ENCODE data around the gene THTPA.
A peak's percentile ranks its signal among the peaks of the same experiment; 100 is the strongest.
"Not testable (repeated sequence)": the region's sequence is repeated elsewhere in the genome, so short reads cannot be mapped to it uniquely, and the experiment has no call there.

THTPA gene

DNA sequence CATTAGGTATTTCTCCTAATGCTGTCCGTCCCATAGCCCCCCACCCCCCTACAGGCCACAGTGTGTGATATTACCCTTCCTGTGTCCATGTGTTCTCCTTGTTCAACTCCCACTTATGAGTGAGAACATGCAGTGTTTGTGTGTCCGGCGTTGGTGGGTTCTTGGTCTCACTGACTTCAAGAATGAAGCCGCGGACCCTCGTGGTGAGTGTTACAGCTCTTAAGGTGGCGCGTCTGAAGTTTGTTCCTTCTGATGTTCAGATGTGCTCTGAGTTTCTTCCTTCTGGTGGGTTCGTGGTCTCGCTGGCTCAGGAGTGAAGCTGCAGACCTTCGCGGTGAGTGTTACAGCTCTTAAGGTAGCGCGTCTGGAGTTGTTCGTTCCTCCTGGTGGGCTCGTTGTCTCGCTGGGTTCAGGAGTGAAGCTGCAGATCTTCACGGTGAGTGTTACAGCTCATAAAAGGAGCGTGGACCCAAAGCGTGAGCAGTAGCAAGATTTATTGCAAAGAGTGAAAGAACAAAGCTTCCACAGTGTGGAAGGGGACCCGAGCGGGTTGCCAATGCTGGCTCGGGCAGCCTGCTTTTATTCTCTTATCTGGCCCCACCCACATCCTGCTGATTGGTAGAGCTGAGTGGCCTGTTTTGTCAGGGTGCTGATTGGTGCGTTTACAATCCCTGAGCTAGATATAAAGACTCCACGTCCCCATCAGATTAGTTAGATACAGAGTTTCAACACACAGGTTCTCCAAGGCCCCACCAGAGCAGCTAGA, 27.9 kb downstream of the THTPA start:
- not testable (repeated sequence) for DNase-seq (ENCODE audit: low read depth)

DNA sequence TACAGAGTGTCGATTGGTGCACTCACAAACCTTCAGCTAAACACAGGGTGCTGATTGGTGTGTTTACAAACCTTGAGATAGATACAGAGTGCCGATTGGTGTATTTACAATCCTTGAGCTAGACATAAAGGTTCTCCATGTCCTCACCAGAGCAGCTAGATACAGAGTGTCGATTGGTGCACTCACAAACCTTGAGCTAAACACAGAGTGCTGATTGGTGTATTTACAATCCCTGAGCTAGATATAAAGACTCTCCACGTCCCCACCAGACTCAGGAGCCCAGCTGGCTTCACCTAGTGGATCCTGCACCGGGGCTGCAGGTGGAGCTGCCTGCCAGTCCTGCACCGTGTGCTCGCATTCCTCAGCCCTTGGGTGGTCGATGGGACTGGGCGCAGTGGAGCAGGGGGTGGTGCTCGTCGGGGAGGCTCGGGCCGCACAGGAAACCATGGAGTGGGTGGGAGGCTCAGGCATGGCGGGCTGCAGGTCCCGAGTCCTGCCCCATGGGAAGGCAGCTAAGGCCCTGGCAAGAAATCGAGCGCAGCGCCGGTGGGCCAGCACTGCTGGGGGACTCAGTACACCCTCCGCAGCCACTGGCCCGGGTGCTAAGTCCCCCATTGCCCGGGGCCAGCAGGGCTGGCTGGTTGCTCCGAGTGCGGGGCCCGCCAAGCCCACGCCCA, 28.6 kb downstream of the THTPA start:
- DNase-seq (ENCODE audit: low read depth) = not testable (repeated sequence)

DNA sequence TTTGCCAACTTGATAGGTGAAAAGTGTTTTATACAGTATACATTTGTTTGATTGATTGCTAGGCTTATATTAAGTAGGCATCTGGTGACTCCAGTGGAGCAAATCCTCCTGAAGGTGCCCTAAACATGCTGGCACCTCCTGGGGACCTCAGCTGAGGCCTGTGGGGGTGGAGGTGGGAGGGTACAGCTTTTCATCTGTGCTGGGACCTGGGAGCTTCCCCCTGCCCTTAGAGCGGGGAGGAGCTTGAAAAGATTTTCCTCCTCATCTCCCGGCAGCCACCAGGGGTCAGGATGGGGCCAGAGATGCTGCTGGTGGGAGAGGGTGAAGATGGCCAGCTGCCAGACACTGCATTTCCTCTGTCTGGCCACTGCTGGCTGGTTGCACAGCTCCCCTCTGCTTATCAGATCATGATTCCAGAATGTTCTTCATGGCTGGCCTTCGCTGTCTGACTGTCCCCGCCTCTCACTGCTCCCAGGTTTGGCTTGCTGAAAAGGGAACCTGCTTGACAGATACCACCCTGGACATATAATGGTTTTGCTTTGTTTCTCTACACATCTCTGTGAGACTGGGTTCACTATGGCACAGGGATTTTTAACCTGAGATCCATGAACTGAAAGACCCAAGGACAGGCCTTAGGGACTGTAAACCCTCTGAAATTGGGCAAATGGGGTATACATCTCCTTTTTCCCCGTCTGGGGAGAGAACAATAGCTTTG, 33.0 kb downstream of the THTPA start:
- DNase-seq (ENCODE audit: low read depth) = peak; percentile 60

DNA sequence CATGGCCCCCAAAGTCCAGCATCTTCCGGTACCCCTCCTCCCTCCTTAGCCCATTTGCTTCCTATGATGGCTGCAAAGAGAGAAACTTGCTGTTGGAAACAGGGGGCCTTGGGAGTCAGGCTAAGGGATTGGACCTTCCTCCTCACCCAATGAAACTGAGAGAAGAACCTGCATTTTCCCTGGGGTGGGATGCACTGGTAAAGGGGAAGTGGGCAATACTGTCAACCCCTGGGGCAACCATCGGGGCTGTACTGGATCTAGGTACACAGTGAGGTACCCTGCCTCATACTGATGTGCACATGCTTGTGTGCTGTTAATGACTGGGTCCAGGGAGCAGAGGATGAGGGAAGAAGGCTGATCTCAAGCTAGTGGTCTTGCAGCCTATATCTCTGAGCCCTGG, 33.5 kb downstream of the THTPA start:
- DNase-seq (ENCODE audit: low read depth) = no peak

DNA sequence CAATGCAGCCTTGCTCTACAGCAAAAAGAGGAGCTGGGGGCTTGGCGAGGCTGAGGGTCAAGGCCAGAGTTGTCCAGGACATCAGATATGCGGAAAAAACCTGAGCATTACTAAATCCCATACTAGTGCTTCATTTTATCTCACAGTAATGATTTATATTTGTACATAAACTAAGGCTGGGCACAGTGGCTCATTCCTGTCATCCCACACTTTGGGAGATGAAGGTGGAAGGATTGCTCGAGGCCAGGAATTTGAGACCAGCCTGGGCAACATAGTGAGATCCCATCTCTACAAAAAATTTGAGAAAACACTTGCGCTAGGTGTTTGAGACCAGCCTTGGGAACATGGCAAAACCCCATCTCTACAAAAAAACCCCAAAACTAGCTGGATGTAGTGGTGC, 34.1 kb downstream of the THTPA start:
- no peak for DNase-seq (ENCODE audit: low read depth)

DNA sequence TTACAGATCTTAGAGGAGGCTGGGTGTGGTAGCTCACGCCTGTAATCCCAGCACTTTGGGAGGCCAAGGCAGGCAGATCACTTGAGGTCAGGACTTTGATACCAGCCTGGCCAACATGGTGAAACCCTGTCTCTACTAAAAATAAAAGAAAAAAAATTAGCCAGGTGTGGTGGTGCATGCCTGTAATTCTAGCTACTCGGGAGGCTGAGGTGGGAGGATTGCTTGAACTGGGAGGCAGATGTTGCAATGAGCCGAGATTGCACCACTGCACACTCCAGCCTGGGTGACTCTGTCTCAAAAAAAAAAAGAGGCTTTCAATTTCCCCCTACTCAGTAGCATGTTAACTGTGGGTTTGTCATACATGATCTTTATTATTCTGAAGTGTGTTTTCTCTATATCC, 38.1 kb downstream of the THTPA start:
- DNase-seq (ENCODE audit: low read depth) = not testable (repeated sequence)

DNA sequence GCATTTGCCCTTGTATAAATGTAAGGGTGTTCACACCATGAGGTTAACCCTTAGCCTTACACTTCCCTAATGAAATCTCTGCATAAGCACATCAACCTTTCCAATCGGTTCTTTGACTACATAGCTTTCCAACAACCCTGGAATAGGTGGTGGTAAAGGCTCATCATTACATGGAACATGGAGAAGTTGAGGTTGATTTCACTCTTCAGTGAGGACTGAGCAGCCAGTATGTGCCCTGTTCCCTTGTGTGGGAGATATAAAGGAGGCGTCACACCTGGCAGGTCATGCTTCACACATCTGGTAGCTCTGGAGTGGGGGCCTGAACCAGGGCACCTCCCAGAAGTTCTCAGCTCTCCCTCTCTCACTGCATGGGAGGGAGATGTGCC, 44.2 kb downstream of the THTPA start:
- DNase-seq (ENCODE audit: low read depth) = no peak

DNA sequence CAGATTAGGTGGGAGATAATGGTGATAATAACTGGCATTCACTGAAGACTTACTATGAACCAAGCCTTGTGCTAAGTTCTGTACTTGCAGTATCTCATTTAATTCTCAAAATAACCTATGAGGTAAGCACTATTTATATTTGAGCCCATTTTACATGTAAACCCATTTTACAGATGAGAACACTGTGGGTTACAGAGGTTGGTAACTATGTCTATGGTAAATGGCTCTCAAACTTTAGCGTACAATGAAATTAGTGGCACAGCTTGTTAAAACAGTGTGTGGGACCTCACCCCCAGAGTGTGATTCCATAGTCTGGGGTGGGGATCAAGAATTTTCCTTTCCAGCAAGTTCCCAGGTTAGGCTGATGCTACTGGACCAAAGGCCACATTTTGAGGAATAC, 44.7 kb downstream of the THTPA start:
- no peak for DNase-seq (ENCODE audit: low read depth)

DNA sequence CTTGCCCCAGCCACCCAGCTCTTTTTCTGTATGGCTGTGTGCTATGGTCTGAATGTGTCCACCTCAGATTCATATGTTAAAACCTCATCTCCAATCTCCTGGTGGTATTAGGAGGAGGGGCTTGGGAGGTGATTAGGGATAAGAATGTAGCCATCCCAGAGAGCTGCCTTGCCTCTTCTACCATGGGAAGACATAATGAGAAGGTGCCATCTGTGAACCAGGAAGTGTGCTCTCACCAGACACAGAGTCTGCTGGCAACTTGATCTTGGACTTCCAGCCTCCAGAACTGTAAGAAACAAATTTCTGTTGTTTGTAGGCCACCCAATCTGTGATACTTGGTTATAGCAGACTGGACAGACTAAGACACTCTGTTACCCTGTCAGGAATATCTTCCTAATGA, 45.4 kb downstream of the THTPA start:
- DNase-seq (ENCODE audit: low read depth) = no peak

DNA sequence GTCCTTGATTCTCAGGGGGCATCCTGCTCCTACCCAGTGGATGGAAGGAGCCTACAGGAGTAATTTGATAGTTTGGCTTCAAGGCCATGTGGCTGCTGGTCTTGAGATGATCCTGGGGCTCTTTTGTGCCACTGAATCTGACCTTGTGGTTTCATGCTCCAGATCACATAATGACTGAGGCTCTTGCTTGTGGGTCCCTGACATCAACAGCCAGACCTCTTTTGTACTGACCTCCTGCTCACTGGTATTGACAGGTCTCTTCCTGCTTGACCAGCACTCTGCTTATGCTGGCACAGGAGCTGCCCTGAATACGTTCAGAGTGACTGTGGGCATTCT, 45.7 kb downstream of the THTPA start:
- no peak for DNase-seq (ENCODE audit: low read depth)

DNA sequence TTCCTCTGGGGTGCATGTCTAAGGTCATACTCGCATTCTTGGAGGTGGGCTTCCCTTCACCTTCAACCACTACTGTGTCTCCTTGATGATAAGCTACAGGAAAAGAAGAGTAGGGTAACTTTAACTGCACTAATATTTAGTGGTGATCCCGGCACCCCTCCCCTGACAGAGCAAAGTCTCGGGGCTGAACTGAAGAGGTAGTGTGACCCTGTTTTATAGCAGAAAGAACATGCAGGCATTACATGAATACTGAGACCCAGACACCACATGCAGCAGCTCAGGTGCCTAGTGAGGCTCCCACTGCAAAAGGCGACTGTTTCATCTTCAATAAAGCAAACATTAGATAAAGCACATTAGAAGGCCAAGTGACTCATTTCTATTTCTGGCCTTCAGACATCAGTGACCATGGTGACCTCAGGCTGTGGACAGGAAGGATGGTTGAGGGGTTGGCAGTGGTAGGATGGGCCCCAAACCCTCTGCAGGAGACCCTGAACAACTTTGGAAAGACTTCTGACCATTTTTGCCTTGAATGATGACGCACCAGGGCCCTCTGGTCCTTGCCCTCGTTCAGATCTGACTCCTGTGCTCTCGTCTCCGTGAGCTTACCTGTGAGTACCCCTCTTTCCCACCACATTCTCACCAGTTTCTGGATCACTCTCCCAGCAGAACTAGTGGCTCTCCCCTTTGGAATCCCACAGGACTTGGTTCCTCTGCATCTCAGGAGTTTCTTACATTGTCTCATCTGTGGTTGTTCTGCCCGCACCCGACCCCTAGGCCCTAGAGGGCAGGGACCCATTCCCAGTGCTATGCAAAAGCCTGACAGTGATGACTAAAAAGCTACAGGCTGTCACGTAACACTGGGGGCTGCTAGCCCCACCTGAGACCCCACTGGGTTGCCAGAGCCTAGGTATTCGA, 46.4 kb downstream of the THTPA start:
- DNase-seq (ENCODE audit: low read depth) = no peak

DNA sequence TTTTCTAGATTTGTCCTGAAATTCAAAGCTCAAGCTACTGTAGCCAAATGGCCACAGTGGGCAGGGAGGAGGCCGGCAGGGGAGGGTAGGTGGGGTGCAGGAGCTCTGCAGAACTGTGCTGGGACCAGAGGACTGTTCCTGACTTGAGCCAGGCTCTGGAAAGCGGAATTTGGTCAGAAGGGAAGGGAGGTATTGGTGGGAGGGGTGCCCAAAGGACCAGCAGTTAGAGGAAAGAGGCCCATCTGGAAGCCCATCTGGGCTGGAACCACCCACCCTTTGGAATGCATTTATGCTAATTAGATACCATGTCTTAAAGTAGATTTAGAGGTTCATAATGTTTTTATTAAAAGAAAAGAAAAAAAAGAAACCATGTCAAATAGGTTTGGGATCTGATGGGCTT, 47.0 kb downstream of the THTPA start:
- no peak for DNase-seq (ENCODE audit: low read depth)

DNA sequence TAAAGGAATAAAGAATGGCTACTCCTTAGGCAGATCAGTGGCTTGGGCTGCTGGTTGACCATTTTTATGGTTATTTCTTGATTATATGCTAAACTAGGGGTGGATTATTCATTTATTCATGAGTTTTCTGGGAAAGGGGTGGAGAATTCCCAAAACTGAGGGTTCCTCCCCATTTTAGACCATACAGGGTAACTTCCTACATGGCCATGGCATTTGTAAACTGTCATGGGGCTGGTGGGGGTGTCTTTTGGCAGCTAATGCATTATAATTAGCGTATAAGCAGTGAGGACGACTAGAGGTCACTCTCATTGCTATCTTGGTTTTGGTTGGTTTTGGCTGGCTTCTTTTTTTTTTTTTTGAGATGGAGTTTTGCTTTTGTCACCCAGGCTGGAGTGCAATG, 48.1 kb downstream of the THTPA start:
- DNase-seq (ENCODE audit: low read depth) = no peak

DNA sequence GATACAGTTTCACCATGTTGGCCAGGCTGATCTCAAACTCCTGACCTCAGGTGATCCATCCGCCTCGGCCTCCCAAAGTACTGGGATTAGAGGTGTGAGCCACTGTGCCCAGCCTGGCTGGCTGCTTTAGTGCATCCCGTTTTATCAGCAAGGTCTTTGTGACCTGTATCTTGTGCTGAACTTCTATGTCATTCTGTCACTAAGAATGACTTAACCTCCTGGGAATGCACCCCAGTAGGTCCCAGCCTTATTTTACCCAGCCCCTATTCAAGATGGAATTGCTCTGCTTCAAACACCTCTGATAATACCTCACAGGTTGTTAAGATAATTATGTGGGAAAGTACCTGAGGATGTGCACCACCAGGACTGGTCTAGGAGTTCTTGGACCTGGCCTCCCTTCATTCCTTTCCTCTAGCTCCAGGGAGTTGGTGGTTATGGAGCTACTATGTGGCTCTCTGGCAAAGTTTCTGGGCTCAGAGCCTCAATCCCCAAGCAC, 48.7 kb downstream of the THTPA start:
- DNase-seq (ENCODE audit: low read depth) = no peak

DNA sequence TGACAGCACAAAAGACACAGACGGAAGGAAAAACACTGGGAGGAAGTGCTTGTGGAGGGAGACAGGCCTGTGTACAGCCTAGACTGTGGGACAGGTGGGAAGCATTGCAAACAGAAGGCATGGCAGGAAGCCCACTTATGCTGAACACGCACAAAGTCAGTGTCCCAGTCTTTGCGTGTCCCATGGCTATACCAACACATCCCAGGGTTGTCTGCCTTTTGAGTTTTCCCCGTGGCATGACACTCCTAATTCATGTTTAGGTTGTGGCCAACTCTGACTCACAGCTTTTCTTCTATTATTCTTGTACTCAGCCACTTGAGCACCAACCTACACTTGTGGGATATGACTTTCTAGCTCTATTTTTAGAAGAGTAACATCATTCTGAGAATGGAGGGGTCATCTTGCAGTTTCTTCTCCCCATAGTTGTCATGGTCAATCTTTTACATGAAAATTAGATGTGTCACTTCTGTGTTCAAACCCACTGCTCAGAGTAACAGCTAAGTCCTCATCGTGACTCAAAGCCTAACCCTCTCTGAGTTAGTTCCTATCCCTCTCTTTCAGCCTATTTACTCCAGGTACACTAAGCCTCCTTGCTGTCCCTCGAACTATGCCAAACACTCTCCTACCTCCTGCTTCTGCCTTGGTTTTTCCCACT, 50.0 kb downstream of the THTPA start:
- DNase-seq (ENCODE audit: low read depth) = no peak

DNA sequence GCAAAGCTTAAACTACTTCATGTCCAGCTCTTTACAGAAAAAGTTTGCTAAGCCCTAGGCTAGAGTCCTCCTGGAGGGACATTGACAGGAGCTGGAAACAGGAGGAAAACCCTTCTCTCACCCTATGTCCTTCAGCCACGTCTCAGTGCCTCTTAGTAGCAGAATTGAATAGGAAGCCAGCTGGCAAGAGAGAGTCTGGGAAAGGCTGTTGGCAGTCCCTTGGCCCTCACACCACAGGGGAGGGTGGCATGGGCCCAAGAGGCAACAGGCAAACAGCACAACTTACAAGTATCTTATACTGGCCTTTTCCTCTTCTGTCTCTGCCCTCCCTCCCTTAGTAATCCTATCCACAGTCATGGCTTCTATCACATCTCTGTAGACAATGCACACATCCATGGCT, 52.4 kb downstream of the THTPA start:
- DNase-seq (ENCODE audit: low read depth) = no peak

DNA sequence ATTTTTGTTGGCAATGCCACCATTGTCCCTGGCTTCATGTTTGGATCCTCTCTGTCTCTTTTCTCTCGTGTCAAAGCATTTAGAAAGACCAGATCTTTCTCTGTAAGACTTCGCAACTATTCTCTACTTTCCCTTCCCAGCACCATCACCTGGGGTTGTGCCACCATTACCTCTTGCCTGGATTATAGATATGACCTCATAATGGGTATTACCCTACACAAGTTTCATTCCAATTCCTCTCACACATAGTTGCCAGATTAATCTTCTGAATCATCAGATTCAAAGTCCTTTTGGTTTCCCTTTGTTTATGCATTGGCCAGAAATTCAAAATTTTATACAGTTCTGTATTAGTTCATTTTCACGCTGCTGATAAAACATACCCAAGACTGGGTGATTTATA, 52.9 kb downstream of the THTPA start:
- no peak for DNase-seq (ENCODE audit: low read depth)

DNA sequence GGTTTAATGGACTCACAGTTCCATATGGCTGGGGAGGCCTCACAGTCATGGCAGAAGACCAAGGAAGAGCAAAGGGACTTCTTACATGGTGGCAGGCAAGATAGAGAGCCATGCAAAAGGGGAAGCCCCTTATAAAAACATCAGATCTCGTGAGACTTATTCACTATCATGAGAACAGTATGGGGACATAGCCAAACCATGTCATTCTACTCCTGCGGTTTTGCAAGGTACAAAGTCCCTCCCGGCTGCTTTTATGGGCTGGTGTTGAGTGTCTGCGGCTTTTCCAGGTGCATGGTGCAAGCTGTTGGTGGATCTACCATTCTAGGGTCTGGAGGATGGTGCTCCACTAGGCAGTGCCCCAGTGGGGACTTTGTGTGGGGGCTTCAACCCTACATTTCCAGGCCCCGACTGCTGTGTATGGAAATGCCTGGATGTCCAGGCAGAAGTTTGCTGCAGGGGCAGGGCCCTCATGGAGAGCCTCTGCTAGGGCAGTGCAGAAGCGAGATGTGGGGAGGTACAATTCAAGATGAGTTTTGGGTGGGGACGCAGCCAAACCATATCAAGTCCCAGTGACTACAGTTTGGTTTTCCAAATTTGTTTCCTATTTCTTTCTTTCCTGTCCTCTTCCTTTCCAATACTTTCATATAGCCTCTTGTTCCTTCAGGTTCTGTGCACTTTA, 53.5 kb downstream of the THTPA start:
- not testable (repeated sequence) for DNase-seq (ENCODE audit: low read depth)
